Heart left ventricle (tissue), 13 donors: ENCODE measurements around the gene CTNNA3.

Experiments
- POLR2A ChIP-seq, 2 donors: fragments of 450-650 bp; IDR thresholded peaks; one replicate each; pipeline ENCODE4 v1.6.1; 2017; ENCODE audit warnings: antibody characterized with exemption in 2 of 2, mild to moderate bottlenecking in 2 of 2, moderate library complexity in 2 of 2
- TF ChIP-seq, protein P1 (sequence below), 12 donors: fragments of 200-600 bp; sonication (generic) in 4 of 12; IDR thresholded peaks; one replicate each; pipeline versions ENCODE4 v1.5.0 to v1.8.0; 2018 to 2022; ENCODE audit warnings: antibody characterized with exemption in 12 of 12, mild to moderate bottlenecking in 5 of 12
- donor health status: ischemic (EF 13 %, LVEDD 7.1; RV severe dilation, severe dysfunction).
- donor health status: DM: no; HTN: yes; CAD: no.
- donor health status: DM: no; HTN: no; CAD: no.
- donor health status: ischemic (EF 25% LVEDD 6.9; RV normal size, moderate dysfunction).
- donor health status: ischemic (EF 25% LVEDD 5.7; RV mildly dilated, moderate dysfunction).
- donor health status: ischemic (EF 35%, LVEDD 5.7; RV mildly dilated, moderate dysfunction).
- donor health status: nonischemic (EF 11% LVEDD 7.7; RV severe dilation, severe dysfunction).
- donor health status: DM: yes; HTN: yes; CAD: no.
- donor health status: PGD.
- donor health status: ischemic (EF 29% LVEDD 5.4; RV normal size, mild dysfunction).
- donor health status: nonischemic (EF 23%, LVEDD 6.1; RV moderate dilation, normal function).

DNA sequence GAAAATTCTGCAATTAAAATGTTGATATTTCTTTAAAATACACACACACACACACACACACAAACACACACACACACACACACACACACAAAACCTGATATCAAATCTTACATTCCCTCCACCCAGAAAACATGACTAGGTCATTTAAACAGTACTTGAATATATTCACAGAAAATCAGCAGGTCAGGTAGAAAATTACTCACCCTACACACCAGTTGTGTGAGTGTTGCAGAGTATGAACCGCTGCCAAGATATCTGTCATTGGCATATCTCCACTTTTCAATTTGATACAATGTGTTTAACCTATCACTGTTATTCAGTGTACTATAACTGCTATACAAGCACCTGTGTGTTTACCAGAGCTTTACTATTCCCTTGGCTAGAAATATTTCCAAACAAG is 1053.8 kb downstream of the CTNNA3 start:
- no peak for TF ChIP-seq POLR2A (IDR thresholded peaks at IDR 0.05)
- TF ChIP-seq, protein P1, sequence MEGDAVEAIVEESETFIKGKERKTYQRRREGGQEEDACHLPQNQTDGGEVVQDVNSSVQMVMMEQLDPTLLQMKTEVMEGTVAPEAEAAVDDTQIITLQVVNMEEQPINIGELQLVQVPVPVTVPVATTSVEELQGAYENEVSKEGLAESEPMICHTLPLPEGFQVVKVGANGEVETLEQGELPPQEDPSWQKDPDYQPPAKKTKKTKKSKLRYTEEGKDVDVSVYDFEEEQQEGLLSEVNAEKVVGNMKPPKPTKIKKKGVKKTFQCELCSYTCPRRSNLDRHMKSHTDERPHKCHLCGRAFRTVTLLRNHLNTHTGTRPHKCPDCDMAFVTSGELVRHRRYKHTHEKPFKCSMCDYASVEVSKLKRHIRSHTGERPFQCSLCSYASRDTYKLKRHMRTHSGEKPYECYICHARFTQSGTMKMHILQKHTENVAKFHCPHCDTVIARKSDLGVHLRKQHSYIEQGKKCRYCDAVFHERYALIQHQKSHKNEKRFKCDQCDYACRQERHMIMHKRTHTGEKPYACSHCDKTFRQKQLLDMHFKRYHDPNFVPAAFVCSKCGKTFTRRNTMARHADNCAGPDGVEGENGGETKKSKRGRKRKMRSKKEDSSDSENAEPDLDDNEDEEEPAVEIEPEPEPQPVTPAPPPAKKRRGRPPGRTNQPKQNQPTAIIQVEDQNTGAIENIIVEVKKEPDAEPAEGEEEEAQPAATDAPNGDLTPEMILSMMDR (IDR thresholded peaks at IDR 0.05): no peak
